SK-N-SH (cell line): Measurements from ENCODE around the gene SAMD4A. TPM values are rescaled to one million over a fixed set of nuclear protein-coding genes. Genes with fewer than 3 reads are reported as not detected.

Experiments used
- CTCF ChIA-PET: fragments of 300-600, 350-600 bp; formaldehyde crosslinking; extraction: SDS; loops from one replicate; lab custom pipeline; 2021; lab: Yijun Ruan, JAX
- POLR2A ChIA-PET: fragments of 350-600 bp; sonication (Branson Sonifier 250); formaldehyde crosslinking; extraction: SDS; loops from one replicate; lab custom pipeline; 2020; ENCODE audit warnings: antibody characterized with exemption, inconsistent platforms; lab: Yijun Ruan, JAX
- DNase-seq: peaks from one replicate; pipeline ENCODE4 v3.0.0; 2012
- H2AFZ ChIP-seq: fragments of 200-600 bp; sonication (generic); 2 replicates; pipeline ENCODE4 v1.8.1; 2016; ENCODE audit warnings: antibody characterized with exemption, mild to moderate bottlenecking, low read depth
- H3F3A ChIP-seq: fragments of 200-600 bp; sonication (generic); replicated peaks from 2 replicates; pipeline ENCODE3; 2016; ENCODE audit warnings: antibody characterized with exemption, mild to moderate bottlenecking; ENCODE audit not compliant: insufficient read depth
- H3K27ac ChIP-seq, 2 experiments: fragments of 200-500 bp in 1 of 2; fragments of 200-600 bp in 1 of 2; sonication (Bioruptor generic) in 1 of 2; sonication (generic), shearing (Covaris generic) in 1 of 2; 2 replicates each; pipeline versions ENCODE4 v1.5.1 to v1.6.1; 2014 to 2016; ENCODE audit warnings: low read depth in 2 of 2, inconsistent platforms in 1 of 2, low read length in 1 of 2, mild to moderate bottlenecking in 1 of 2, mixed read lengths in 1 of 2
- H3K27me3 ChIP-seq: fragments of 200-600 bp; sonication (generic), shearing (Covaris generic); 2 replicates; pipeline ENCODE4 v1.6.1; 2016; ENCODE audit warnings: mixed run types; ENCODE audit not compliant: insufficient read depth
- H3K36me3 ChIP-seq, 2 experiments: fragments of 200-500 bp in 1 of 2; fragments of 200-600 bp in 1 of 2; sonication (Bioruptor generic) in 1 of 2; sonication (generic) in 1 of 2; replicated peaks in 1 of 2; 2 replicates each; pipeline versions ENCODE3 to v1.5.1; 2014 to 2016; ENCODE audit warnings: low read length in 1 of 2, mild to moderate bottlenecking in 1 of 2; ENCODE audit not compliant: insufficient read depth in 2 of 2, control insufficient read depth in 1 of 2
- H3K4me1 ChIP-seq, 2 experiments: fragments of 200-500 bp in 1 of 2; fragments of 200-600 bp in 1 of 2; sonication (Bioruptor generic) in 1 of 2; sonication (generic), shearing (Covaris generic) in 1 of 2; 2 replicates each; pipeline versions ENCODE4 v1.5.1 to v1.6.1; 2014 to 2016; ENCODE audit warnings: low read depth in 1 of 2, low read length in 1 of 2, mixed run types in 1 of 2; ENCODE audit not compliant: insufficient read depth in 2 of 2, control insufficient read depth in 1 of 2
- H3K4me2 ChIP-seq: fragments of 200-600 bp; sonication (generic), shearing (Covaris generic); 2 replicates; pipeline ENCODE4 v1.6.1; 2017; ENCODE audit warnings: mixed run types
- H3K4me3 ChIP-seq, 2 experiments: fragments of 200-500 bp in 1 of 2; fragments of 200-600 bp in 1 of 2; sonication (Bioruptor generic) in 1 of 2; sonication (generic), shearing (Covaris generic) in 1 of 2; 2 replicates each; pipeline versions ENCODE4 v1.5.1 to v1.8.1; 2014 to 2016; ENCODE audit warnings: low read depth in 2 of 2, inconsistent platforms in 1 of 2, low read length in 1 of 2, mild to moderate bottlenecking in 1 of 2, mixed read lengths in 1 of 2, moderate library complexity in 1 of 2
- H3K79me2 ChIP-seq: fragments of 200-600 bp; sonication (generic); 2 replicates; pipeline ENCODE4 v1.8.1; 2017; ENCODE audit warnings: mild to moderate bottlenecking; ENCODE audit not compliant: insufficient read depth
- H3K9ac ChIP-seq: fragments of 200-600 bp; sonication (generic); 2 replicates; pipeline ENCODE4 v1.6.1; 2017; ENCODE audit warnings: mixed run types
- H3K9me2 ChIP-seq: fragments of 200-600 bp; sonication (generic); 2 replicates; pipeline ENCODE4 v1.6.1; 2017; ENCODE audit warnings: mixed run types
- H3K9me3 ChIP-seq: fragments of 200-600 bp; sonication (generic); 2 replicates; pipeline ENCODE4 v1.6.1; 2017; ENCODE audit warnings: mixed run types, mild to moderate bottlenecking, moderate library complexity
- H4K20me1 ChIP-seq: fragments of 200-600 bp; sonication (generic); 2 replicates; pipeline ENCODE4 v1.6.1; 2017; ENCODE audit warnings: mild to moderate bottlenecking, mixed run types; ENCODE audit not compliant: insufficient read depth
- CHD2 ChIP-seq: fragments of 150-350 bp; IDR thresholded peaks from 2 replicates; pipeline ENCODE4 v1.6.1; 2018; ENCODE audit warnings: low read length; ENCODE audit not compliant: partially characterized antibody
- EZH2phosphoT487 ChIP-seq: fragments of 200-600 bp; sonication (generic); IDR thresholded peaks from 2 replicates; pipeline ENCODE4 v1.6.1; 2017; ENCODE audit warnings: low read depth, mixed run types, mild to moderate bottlenecking, antibody characterized with exemption, moderate library complexity, borderline replicate concordance
- FOXJ3 ChIP-seq: sonication (generic); formaldehyde crosslinking; IDR thresholded peaks from 2 replicates; pipeline ENCODE4 v1.5.1; 2020; ENCODE audit warnings: mild to moderate bottlenecking, missing genetic modification reagents
- FOXM1 ChIP-seq: IDR thresholded peaks from 2 replicates; pipeline ENCODE4 v1.4.0; 2012; ENCODE audit warnings: low read depth, mild to moderate bottlenecking
- GABPA ChIP-seq: IDR thresholded peaks from 2 replicates; pipeline ENCODE4 v1.4.0; 2012; ENCODE audit warnings: low read depth, mild to moderate bottlenecking
- JUND ChIP-seq: IDR thresholded peaks from 2 replicates; pipeline ENCODE4 v1.4.0; 2012
- MEF2A ChIP-seq: IDR thresholded peaks from 2 replicates; pipeline ENCODE4 v1.4.0; 2012; ENCODE audit warnings: low read depth, borderline replicate concordance
- MXI1 ChIP-seq: IDR thresholded peaks from 2 replicates; pipeline ENCODE4 v1.6.1; 2012; ENCODE audit warnings: mild to moderate bottlenecking, low read depth, low read length, improper control_type of control experiment
- NFIC ChIP-seq: IDR thresholded peaks from 2 replicates; pipeline ENCODE4 v1.4.0; 2012; ENCODE audit warnings: borderline replicate concordance
- POLR2AphosphoS5 ChIP-seq: IDR thresholded peaks from 2 replicates; pipeline ENCODE4 v1.6.1; 2012; ENCODE audit warnings: low read depth, low read length
- RFX5 ChIP-seq: IDR thresholded peaks from 2 replicates; pipeline ENCODE4 v1.6.1; 2012; ENCODE audit warnings: mild to moderate bottlenecking, improper control_type of control experiment, low read length
- RXRA ChIP-seq: IDR thresholded peaks from 2 replicates; pipeline ENCODE4 v1.4.0; 2012; ENCODE audit warnings: low read depth, mild to moderate bottlenecking, borderline replicate concordance
- SMC3 ChIP-seq: IDR thresholded peaks from 2 replicates; pipeline ENCODE4 v1.6.1; 2012; ENCODE audit warnings: low read depth, low read length, improper control_type of control experiment
- TCF12 ChIP-seq: IDR thresholded peaks from 2 replicates; pipeline ENCODE4 v1.4.0; 2012
- YY1 ChIP-seq: IDR thresholded peaks from 2 replicates; pipeline ENCODE4 v1.4.0; 2012; ENCODE audit warnings: low read depth, mild to moderate bottlenecking
- WGBS: methylation state at CpG from one replicate; pipeline ENCODE4 v1.1.6; 2017; ENCODE audit warnings: low lambda C conversion rate; 5-methylcytosine and 5-hydroxymethylcytosine counted together
- polyA plus RNA-seq, 3 experiments: library from polyadenylated mRNA; depleted of rRNA; stranded (reverse); fragments of >200 nt; gene quantifications; 2 replicates each; pipeline ENCODE4 v1.2.3, GENCODE V29; 2012
- TF ChIP-seq, protein P1 (sequence below): IDR thresholded peaks from 2 replicates; pipeline ENCODE4 v1.4.0; 2012; ENCODE audit warnings: low read depth, borderline replicate concordance
- TF ChIP-seq, protein P2 (sequence below): IDR thresholded peaks from 2 replicates; pipeline ENCODE4 v1.4.0; 2012; ENCODE audit warnings: low read depth
- TF ChIP-seq, protein P3 (sequence below): IDR thresholded peaks from 2 replicates; pipeline ENCODE4 v1.6.1; 2012; ENCODE audit warnings: mild to moderate bottlenecking, low read depth, low read length, moderate library complexity
- TF ChIP-seq, protein P4 (sequence below): fragments of 150-350 bp; IDR thresholded peaks from 2 replicates; pipeline ENCODE4 v1.6.1; 2016; ENCODE audit warnings: mild to moderate bottlenecking, low read depth, low read length
- TF ChIP-seq, protein P5 (sequence below): fragments of 150-350 bp; IDR thresholded peaks from 2 replicates; pipeline ENCODE4 v1.6.1; 2017; ENCODE audit warnings: antibody characterized with exemption, low read length, low read depth, borderline replicate concordance

The SAMD4A gene
- polyA plus RNA-seq, 1 of the 3 experiments (the other 2 are of a cell fraction) = 5.0 TPM

DNA sequence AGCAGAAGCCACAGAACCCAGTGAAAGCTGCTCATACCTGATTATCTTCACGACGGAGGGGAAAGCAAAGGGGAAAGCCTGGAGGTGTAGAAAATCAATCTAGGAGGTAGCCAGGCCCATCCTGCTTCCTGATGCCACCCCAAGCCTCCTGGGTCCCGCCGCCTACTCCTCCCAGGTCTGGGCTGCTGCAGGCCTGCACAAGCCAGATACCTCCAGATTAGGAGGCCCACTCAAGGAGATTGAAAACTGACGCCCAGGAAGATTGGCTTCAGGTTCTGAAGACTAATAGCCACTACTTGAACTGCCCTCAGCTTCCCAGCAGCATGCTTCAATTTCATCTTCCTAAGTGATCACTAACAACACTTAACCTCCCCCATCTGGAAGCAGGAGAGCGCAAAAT is 248.6 kb downstream of the SAMD4A start:
- no peak overlapping the region for H2AFZ ChIP-seq
- 92% methylated on average over 6 of the region's 6 CpGs for WGBS

More for the DNA sequence above, 248.6 kb downstream of the SAMD4A start:
- peaks cover 5% of the 10 kb centered on the region for H3F3A ChIP-seq
- no peaks in the 10 kb centered on the region for H4K20me1 ChIP-seq
- CTCF ChIA-PET = interaction anchor here (0.8 to 1.6 kb wide), 6 partner anchors 10 to 236 kb away, joined by 3 to 6 read pairs (median 5); partner anchors contain the start of genes GCH1 and MAPK1IP1L
- H3K4me2 ChIP-seq = no peak overlapping the region
- H3K9ac ChIP-seq = no peak overlapping the region
- peak overlapping the region in 1 of 2 experiments; percentile 100; a peak in 2 of 4 replicates for H3K27ac ChIP-seq
- no peak for DNase-seq
- TF ChIP-seq POLR2AphosphoS5 = no peak
- no peak for TF ChIP-seq NFIC
- TF ChIP-seq, protein P1, sequence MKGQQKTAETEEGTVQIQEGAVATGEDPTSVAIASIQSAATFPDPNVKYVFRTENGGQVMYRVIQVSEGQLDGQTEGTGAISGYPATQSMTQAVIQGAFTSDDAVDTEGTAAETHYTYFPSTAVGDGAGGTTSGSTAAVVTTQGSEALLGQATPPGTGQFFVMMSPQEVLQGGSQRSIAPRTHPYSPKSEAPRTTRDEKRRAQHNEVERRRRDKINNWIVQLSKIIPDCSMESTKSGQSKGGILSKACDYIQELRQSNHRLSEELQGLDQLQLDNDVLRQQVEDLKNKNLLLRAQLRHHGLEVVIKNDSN = no peak
- TF ChIP-seq FOXM1 = no peak
- no peak for TF ChIP-seq TCF12
- TF ChIP-seq YY1 = no peak
- TF ChIP-seq, protein P2, sequence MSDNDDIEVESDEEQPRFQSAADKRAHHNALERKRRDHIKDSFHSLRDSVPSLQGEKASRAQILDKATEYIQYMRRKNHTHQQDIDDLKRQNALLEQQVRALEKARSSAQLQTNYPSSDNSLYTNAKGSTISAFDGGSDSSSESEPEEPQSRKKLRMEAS = no peak
- no peak for TF ChIP-seq MEF2A
- no peak for TF ChIP-seq MXI1
- TF ChIP-seq, protein P3, sequence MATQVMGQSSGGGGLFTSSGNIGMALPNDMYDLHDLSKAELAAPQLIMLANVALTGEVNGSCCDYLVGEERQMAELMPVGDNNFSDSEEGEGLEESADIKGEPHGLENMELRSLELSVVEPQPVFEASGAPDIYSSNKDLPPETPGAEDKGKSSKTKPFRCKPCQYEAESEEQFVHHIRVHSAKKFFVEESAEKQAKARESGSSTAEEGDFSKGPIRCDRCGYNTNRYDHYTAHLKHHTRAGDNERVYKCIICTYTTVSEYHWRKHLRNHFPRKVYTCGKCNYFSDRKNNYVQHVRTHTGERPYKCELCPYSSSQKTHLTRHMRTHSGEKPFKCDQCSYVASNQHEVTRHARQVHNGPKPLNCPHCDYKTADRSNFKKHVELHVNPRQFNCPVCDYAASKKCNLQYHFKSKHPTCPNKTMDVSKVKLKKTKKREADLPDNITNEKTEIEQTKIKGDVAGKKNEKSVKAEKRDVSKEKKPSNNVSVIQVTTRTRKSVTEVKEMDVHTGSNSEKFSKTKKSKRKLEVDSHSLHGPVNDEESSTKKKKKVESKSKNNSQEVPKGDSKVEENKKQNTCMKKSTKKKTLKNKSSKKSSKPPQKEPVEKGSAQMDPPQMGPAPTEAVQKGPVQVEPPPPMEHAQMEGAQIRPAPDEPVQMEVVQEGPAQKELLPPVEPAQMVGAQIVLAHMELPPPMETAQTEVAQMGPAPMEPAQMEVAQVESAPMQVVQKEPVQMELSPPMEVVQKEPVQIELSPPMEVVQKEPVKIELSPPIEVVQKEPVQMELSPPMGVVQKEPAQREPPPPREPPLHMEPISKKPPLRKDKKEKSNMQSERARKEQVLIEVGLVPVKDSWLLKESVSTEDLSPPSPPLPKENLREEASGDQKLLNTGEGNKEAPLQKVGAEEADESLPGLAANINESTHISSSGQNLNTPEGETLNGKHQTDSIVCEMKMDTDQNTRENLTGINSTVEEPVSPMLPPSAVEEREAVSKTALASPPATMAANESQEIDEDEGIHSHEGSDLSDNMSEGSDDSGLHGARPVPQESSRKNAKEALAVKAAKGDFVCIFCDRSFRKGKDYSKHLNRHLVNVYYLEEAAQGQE = no peak
- no peak for TF ChIP-seq CHD2
- no peak for TF ChIP-seq SMC3
- TF ChIP-seq, protein P4, sequence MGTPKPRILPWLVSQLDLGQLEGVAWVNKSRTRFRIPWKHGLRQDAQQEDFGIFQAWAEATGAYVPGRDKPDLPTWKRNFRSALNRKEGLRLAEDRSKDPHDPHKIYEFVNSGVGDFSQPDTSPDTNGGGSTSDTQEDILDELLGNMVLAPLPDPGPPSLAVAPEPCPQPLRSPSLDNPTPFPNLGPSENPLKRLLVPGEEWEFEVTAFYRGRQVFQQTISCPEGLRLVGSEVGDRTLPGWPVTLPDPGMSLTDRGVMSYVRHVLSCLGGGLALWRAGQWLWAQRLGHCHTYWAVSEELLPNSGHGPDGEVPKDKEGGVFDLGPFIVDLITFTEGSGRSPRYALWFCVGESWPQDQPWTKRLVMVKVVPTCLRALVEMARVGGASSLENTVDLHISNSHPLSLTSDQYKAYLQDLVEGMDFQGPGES = no peak
- TF ChIP-seq, protein P5, sequence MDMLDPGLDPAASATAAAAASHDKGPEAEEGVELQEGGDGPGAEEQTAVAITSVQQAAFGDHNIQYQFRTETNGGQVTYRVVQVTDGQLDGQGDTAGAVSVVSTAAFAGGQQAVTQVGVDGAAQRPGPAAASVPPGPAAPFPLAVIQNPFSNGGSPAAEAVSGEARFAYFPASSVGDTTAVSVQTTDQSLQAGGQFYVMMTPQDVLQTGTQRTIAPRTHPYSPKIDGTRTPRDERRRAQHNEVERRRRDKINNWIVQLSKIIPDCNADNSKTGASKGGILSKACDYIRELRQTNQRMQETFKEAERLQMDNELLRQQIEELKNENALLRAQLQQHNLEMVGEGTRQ = no peak
- no peak for TF ChIP-seq JUND
- no peak for TF ChIP-seq FOXJ3
- no peak for TF ChIP-seq RXRA
- TF ChIP-seq EZH2phosphoT487 = no peak
- no peak for TF ChIP-seq GABPA
- no peak for TF ChIP-seq RFX5
- H3K9me2 ChIP-seq = no peaks in the 10 kb centered on the region
- no peaks in the 10 kb centered on the region for H3K79me2 ChIP-seq
- H3K4me3 ChIP-seq = no peak overlapping the region
- H3K27me3 ChIP-seq = no peaks in the 10 kb centered on the region
- H3K9me3 ChIP-seq = no peaks in the 10 kb centered on the region
- H3K36me3 ChIP-seq = no peaks in the 10 kb centered on the region
- POLR2A ChIA-PET = interaction anchor here (1.1 to 4.1 kb wide), 2 partner anchors 7 to 87 kb away, joined by 3 to 63 read pairs; partner anchors contain the start of gene GCH1
- peaks cover 5 to 68% of the 10 kb centered on the region in 2 experiments; a peak in 3 of 4 replicates for H3K4me1 ChIP-seq
